Psoas muscle (tissue), 8 donors: Measurements from ENCODE around the gene MSMO1. TPM values are rescaled to one million over a fixed set of nuclear protein-coding genes. Genes with fewer than 3 reads are reported as not detected.
"Not testable (repeated sequence)": the region's sequence is repeated elsewhere in the genome, so short reads cannot be mapped to it uniquely, and the experiment has no call there.

Experiments used
- ATAC-seq, 4 donors: fragments of 200-7000 bp; cut with Tn5 transposase; one replicate each; pipeline ENCODE4 v1.9.1; 2020; ENCODE audit warnings: moderate library complexity in 3 of 4, mild to moderate bottlenecking in 2 of 4
- DNase-seq, 2 donors: peaks; one replicate each; pipeline ENCODE4 v3.0.0-alpha.2; 2020
- H3K27ac ChIP-seq: fragments of 200-600 bp; one replicate; pipeline ENCODE4 v1.8.0; 2022
- H3K27me3 ChIP-seq, 3 donors: fragments of 200-600 bp in 1 of 3; one replicate each; pipeline versions ENCODE4 v1.6.1 to v1.8.0; 2013 to 2022; ENCODE audit warnings: low read length in 2 of 3, mild to moderate bottlenecking in 2 of 3, moderate library complexity in 1 of 3; ENCODE audit not compliant: insufficient read depth in 3 of 3
- H3K36me3 ChIP-seq, 2 donors: fragments of 200-600 bp in 1 of 2; one replicate each; pipeline versions ENCODE4 v1.6.1 to v1.8.0; 2013 to 2022; ENCODE audit warnings: low read depth in 1 of 2, mild to moderate bottlenecking in 1 of 2, moderate library complexity in 1 of 2; ENCODE audit not compliant: insufficient read depth in 1 of 2
- H3K4me1 ChIP-seq: fragments of 200-600 bp; one replicate; pipeline ENCODE4 v1.8.0; 2022
- H3K4me3 ChIP-seq: fragments of 200-600 bp; one replicate; pipeline ENCODE4 v1.8.0; 2022; ENCODE audit warnings: mild to moderate bottlenecking
- H3K9me3 ChIP-seq: fragments of 200-600 bp; one replicate; pipeline ENCODE4 v1.8.0; 2022
- CTCF ChIP-seq: fragments of 200-600 bp; IDR thresholded peaks from one replicate; pipeline ENCODE4 v1.8.0; 2022; ENCODE audit warnings: antibody characterized with exemption
- WGBS, 3 donors: extraction: QIAGEN DNeasy Blood & Tissue Kit; methylation state at CpG; one replicate each; pipeline versions ENCODE4 v1.1.6 to v1.1.7; 2013; 5-methylcytosine and 5-hydroxymethylcytosine counted together
- intact Hi-C, 2 donors: fragments of 100-400 bp; cut with DNase I; formaldehyde crosslinking; loops; one replicate each; pipeline versions ENCODE4 v1.11.0 to v1.14.2; 2022
- polyA plus RNA-seq, 3 donors: library from polyadenylated mRNA; stranded (reverse); fragments of 200-250 nt; gene quantifications; one replicate each; pipeline ENCODE4 v1.2.3, GENCODE V29; 2013
- total RNA-seq, 4 donors: library from RNA; stranded (reverse); fragmentation: NEBNext Ultra II Directional in 2 of 4; extraction: Animal tissue kit (Norgen Biotek cat#: 25700) in 2 of 4; gene quantifications; one replicate each; pipeline versions ENCODE4 v1.2.1 to v1.2.4, GENCODE V29; 2021 to 2023
- donor health status: healthy with polysubstance abuse.
- donor health status: DM: no; HTN: no; CAD: no; lungs with moderate emphysema.
- donor health status: Bipolar disorder and iron deficiency.
- donor health status: healthy.
- donor health status: DM: yes; HTN: yes; CAD: no.
- donor health status: DM: no; HTN: no; CAD: no.
- donor health status: DM: no; HTN: no; CAD: no.
- donor health status: DM: yes; HTN: yes; CAD: no.

MSMO1 gene
- total and polyA plus RNA-seq, 7 donors: 2.9 to 5.9 (median 4.4) TPM

DNA sequence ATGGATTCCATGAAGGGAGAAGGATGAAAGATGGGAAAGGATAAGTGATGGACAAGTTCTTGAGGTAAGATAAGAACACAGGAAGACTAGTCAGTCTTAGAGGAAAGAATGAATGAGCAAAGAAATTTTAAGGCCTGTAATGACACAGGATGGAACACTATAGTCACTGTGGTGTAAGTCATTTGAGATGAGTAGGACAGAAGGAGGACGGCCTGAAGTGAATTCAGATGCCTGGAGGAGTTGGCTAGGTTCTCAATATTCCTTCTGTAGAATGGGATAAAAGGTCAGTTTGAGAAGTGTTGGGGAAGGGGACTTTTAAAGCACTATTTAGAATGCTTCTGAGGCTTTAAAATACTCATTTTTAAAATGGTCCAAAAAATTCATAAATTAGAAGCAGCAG, 3.9 kb downstream of the MSMO1 start:
- Histone ChIP-seq H3K27me3 (no peaks in the 10 kb centered on the region), H3K4me1 (peaks cover 7% of the 10 kb centered on the region), H3K9me3 (no peaks in the 10 kb centered on the region), H3K36me3 (peaks cover 0 to 6% of the 10 kb centered on the region in 2 donors), H3K4me3 (no peak overlapping the region), H3K27ac (no peak overlapping the region)
- TF ChIP-seq CTCF: no peak
- no peak for DNase-seq
- intact Hi-C loops: no loop called here
- 66 to 82% (median 76%) methylated on average over 1 of the region's 1 CpG for WGBS, 3 donors
- ATAC-seq: no peak

DNA sequence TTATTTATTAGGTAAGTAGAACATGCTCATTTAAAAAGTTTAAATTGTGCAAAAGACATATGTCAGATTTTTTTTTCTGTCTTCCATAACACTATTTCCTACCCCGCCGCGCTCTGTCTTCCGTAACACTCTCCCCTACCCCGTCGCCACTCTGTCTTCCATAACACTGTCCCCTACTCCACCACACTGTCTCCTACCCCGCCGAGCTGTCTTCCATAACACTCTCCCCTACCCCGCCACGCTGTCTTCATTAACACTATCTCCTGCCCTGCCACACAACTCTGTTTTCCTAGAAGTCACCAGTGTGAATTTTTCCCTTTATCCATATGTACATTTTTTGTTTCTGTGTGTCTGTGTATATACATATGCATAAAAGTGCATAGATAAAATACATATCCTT, 4.4 kb downstream of the MSMO1 start:
- H3K36me3 ChIP-seq: peaks cover 0 to 6% of the 10 kb centered on the region in 2 donors
- H3K4me1 ChIP-seq: peaks cover 4% of the 10 kb centered on the region
- no peak for DNase-seq
- no peaks in the 10 kb centered on the region for H3K27me3 ChIP-seq
- no peak overlapping the region for H3K4me3 ChIP-seq
- H3K27ac ChIP-seq: no peak overlapping the region
- intact Hi-C loops: no loop called here
- TF ChIP-seq CTCF: no peak
- ATAC-seq: no peak
- 75 to 85% (median 84%) methylated on average over 10 of the region's 10 CpGs for WGBS, 3 donors
- no peaks in the 10 kb centered on the region for H3K9me3 ChIP-seq

DNA sequence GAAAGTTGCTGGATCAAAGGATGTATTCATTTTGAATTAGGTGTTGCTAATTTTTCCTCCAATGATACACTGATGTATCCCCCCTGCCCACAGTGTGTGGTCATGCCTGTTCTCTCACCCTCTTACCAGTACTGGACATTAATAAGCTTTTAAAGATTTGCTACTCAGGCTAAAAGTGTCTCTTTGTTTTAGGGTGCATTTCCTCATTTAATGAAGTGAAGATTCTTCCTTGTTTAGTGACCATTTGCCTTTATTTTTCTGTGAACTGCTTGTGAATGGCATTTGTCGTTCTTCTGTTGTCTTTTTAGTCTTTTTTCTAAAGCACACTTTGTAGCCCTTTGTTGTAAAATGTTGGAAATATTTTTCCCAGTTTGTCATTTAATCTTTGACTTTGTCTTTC, 5.0 kb downstream of the MSMO1 start:
- DNase-seq (no peak), ATAC-seq (no peak)
- no peaks in the 10 kb centered on the region for H3K27me3 ChIP-seq
- no peak for TF ChIP-seq CTCF
- peaks cover 0 to 6% of the 10 kb centered on the region in 2 donors for H3K36me3 ChIP-seq
- no peak overlapping the region for H3K27ac ChIP-seq
- H3K4me3 ChIP-seq: no peak overlapping the region
- WGBS, 3 donors: 25 to 42% (median 32%) methylated on average over 1 of the region's 1 CpG
- intact Hi-C loops: no loop called here
- peaks cover 4% of the 10 kb centered on the region for H3K4me1 ChIP-seq
- H3K9me3 ChIP-seq: no peaks in the 10 kb centered on the region

GRCh38 chr4:165335163-165335703, 7.8 kb downstream of the MSMO1 start:
- DNase-seq (no peak), ATAC-seq (no peak)
- TF ChIP-seq CTCF: no peak
- no peaks in the 10 kb centered on the region for H3K9me3 ChIP-seq
- H3K4me3 ChIP-seq: no peak overlapping the region
- H3K27ac ChIP-seq: no peak overlapping the region
- H3K27me3 ChIP-seq: no peaks in the 10 kb centered on the region
- WGBS, 3 donors: 52 to 68% (median 61%) methylated on average over 3 of the region's 3 CpGs
- H3K4me1 ChIP-seq: no peaks in the 10 kb centered on the region
- peaks cover 0 to 23% of the 10 kb centered on the region in 2 donors for H3K36me3 ChIP-seq
- intact Hi-C loops: no loop called here

GRCh38 chr4:165336743-165337142, 9.3 kb downstream of the MSMO1 start:
- 91 to 93% (median 92%) methylated on average over 6 of the region's 6 CpGs for WGBS, 3 donors
- no peaks in the 10 kb centered on the region for H3K27me3 ChIP-seq
- ATAC-seq (no peak), DNase-seq (no peak)
- no peaks in the 10 kb centered on the region for H3K4me1 ChIP-seq
- peaks cover 0 to 37% of the 10 kb centered on the region in 2 donors for H3K36me3 ChIP-seq
- no peak overlapping the region for H3K4me3 ChIP-seq
- intact Hi-C loops: no loop called here
- H3K27ac ChIP-seq: no peak overlapping the region
- TF ChIP-seq CTCF: no peak
- H3K9me3 ChIP-seq: no peaks in the 10 kb centered on the region

DNA sequence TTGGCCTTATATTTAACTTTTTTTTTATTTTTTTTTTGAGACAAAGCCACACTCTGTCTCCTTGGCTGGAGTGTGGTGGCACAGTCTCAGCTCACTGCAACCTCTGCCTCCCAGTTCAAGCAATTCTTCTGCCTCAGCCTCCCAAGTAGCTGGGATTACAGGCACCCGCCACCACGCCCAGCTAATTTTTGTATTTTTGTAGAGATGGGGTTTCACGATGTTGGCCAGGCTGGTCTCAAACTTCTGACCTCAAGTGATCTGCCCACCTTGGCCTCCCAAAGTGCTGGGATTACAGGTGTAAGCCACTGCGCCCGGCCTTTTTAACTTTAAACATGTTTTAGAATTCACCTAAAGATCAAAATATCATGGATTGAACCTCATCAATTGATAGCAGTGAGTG, 14.9 kb downstream of the MSMO1 start:
- not testable (repeated sequence) for DNase-seq, H3K4me3 ChIP-seq, H3K27me3 ChIP-seq, H3K27ac ChIP-seq, H3K9me3 ChIP-seq, H3K4me1 ChIP-seq, ATAC-seq
- peaks cover 0 to 38% of the 10 kb centered on the region in 2 donors for H3K36me3 ChIP-seq
- intact Hi-C loops: loop anchor here in 1 of 2 donors (10.0 kb wide), 1 partner anchor 208 kb away; no protein-coding TSS in a partner anchor
- WGBS, 3 donors: 95 to 96% (median 96%) methylated on average over 5 of the region's 5 CpGs
